ENCODE measurements around the gene LCN2. TPM values are rescaled to one million over a fixed set of nuclear protein-coding genes. Genes with fewer than 3 reads are reported as not detected.
"Not testable (repeated sequence)": the region's sequence is repeated elsewhere in the genome, so short reads cannot be mapped to it uniquely, and the experiment has no call there.

LCN2 gene
- total RNA-seq, 2 experiments from 2014 or later: not detected

- POLR2A ChIA-PET: not testable (repeated sequence)
- peaks cover 19% of the 10 kb centered on the region for H3K4me1 Mint-ChIP-seq
- CTCF ChIA-PET: interaction anchor here (0.6 kb wide), 1 partner anchor 19 kb away, joined by 4 read pairs; no protein-coding TSS in a partner anchor
Measured at GRCh38 chr9:128130651-128131050, 18.6 kb upstream of the LCN2 start.

GRCh38 chr9:128131346-128131745, 17.9 kb upstream of the LCN2 start:
- H3K27ac Mint-ChIP-seq; CTCF ChIA-PET; POLR2A ChIA-PET; DNase-seq; intact Hi-C loops (cut with DNase I, micrococcal nuclease); ATAC-seq; H3K36me3 Mint-ChIP-seq (ENCODE audit: low read depth); H3K4me3 Mint-ChIP-seq; H3K9me3 Mint-ChIP-seq (ENCODE audit: low read depth); H3K27me3 Mint-ChIP-seq: not testable (repeated sequence)
- peaks cover 12% of the 10 kb centered on the region for H3K4me1 Mint-ChIP-seq

More at GRCh38 chr9:128130651-128131050, 18.6 kb upstream of the LCN2 start:
- intact Hi-C loops (cut with DNase I, micrococcal nuclease); H3K27ac Mint-ChIP-seq; H3K36me3 Mint-ChIP-seq (ENCODE audit: low read depth); H3K27me3 Mint-ChIP-seq; H3K4me3 Mint-ChIP-seq; ATAC-seq; DNase-seq; H3K9me3 Mint-ChIP-seq (ENCODE audit: low read depth): not testable (repeated sequence)

GRCh38 chr9:128132139-128132538, 17.1 kb upstream of the LCN2 start:
- H3K4me3 Mint-ChIP-seq; H3K36me3 Mint-ChIP-seq (ENCODE audit: low read depth); H3K27ac Mint-ChIP-seq; H3K27me3 Mint-ChIP-seq; DNase-seq; H3K9me3 Mint-ChIP-seq (ENCODE audit: low read depth); intact Hi-C loops (cut with DNase I, micrococcal nuclease); POLR2A ChIA-PET; ATAC-seq: not testable (repeated sequence)
- H3K4me1 Mint-ChIP-seq: peaks cover 11% of the 10 kb centered on the region
- CTCF ChIA-PET: interaction anchor here (0.6 to 1.6 kb wide), 2 partner anchors 15 to 428 kb away, joined by 3 to 6 read pairs; no protein-coding TSS in a partner anchor

- H3K4me3 Mint-ChIP-seq; H3K4me1 Mint-ChIP-seq; ATAC-seq; DNase-seq; H3K27me3 Mint-ChIP-seq; CTCF ChIA-PET; H3K9me3 Mint-ChIP-seq (ENCODE audit: low read depth); intact Hi-C loops (cut with DNase I, micrococcal nuclease); H3K36me3 Mint-ChIP-seq (ENCODE audit: low read depth); H3K27ac Mint-ChIP-seq; POLR2A ChIA-PET: not testable (repeated sequence)
Measured at GRCh38 chr9:128135561-128135960, 13.7 kb upstream of the LCN2 start.

- no peak overlapping the region for H3K27ac Mint-ChIP-seq
- intact Hi-C loops (cut with DNase I, micrococcal nuclease): no loop called here
- H3K27me3 Mint-ChIP-seq: no peaks in the 10 kb centered on the region
- H3K36me3 Mint-ChIP-seq (ENCODE audit: low read depth): no peaks in the 10 kb centered on the region
- ChIA-PET POLR2A (interaction anchor here (0.6 kb wide), 1 partner anchor 811 kb away, joined by 7 read pairs; no protein-coding TSS in a partner anchor), CTCF (interaction anchor here (1.2 kb wide), 1 partner anchor 11 kb away, joined by 3 read pairs; no protein-coding TSS in a partner anchor)
- H3K9me3 Mint-ChIP-seq (ENCODE audit: low read depth): no peaks in the 10 kb centered on the region
- DNase-seq (no peak), ATAC-seq (no peak)
- no peak overlapping the region for H3K4me3 Mint-ChIP-seq
- peaks cover 5% of the 10 kb centered on the region for H3K4me1 Mint-ChIP-seq
Measured at GRCh38 chr9:128136816-128137793, 12.1 kb upstream of the LCN2 start.

GRCh38 chr9:128138001-128138400, 11.3 kb upstream of the LCN2 start:
- Mint-ChIP-seq H3K36me3 (ENCODE audit: low read depth) (no peaks in the 10 kb centered on the region), H3K9me3 (ENCODE audit: low read depth) (no peaks in the 10 kb centered on the region), H3K4me1 (peaks cover 8% of the 10 kb centered on the region), H3K27ac (no peak overlapping the region), H3K27me3 (no peaks in the 10 kb centered on the region), H3K4me3 (no peak overlapping the region)
- intact Hi-C loops (cut with DNase I, micrococcal nuclease): no loop called here
- POLR2A ChIA-PET: no interaction called here
- ATAC-seq: no peak
- CTCF ChIA-PET: no interaction called here
- no peak for DNase-seq

- Mint-ChIP-seq H3K9me3 (ENCODE audit: low read depth) (no peaks in the 10 kb centered on the region), H3K27me3 (no peaks in the 10 kb centered on the region), H3K36me3 (ENCODE audit: low read depth) (no peaks in the 10 kb centered on the region), H3K4me3 (no peak overlapping the region), H3K4me1 (peaks cover 10% of the 10 kb centered on the region), H3K27ac (no peak overlapping the region)
- no peak for DNase-seq
- ATAC-seq: no peak
- intact Hi-C loops (cut with DNase I, micrococcal nuclease): no loop called here
- CTCF ChIA-PET: no interaction called here
- POLR2A ChIA-PET: no interaction called here
Measured at GRCh38 chr9:128139621-128140020, 9.6 kb upstream of the LCN2 start.

GRCh38 chr9:128141604-128142003, 7.6 kb upstream of the LCN2 start:
- Mint-ChIP-seq H3K9me3 (ENCODE audit: low read depth) (no peaks in the 10 kb centered on the region), H3K27me3 (no peaks in the 10 kb centered on the region), H3K27ac (no peak overlapping the region), H3K36me3 (ENCODE audit: low read depth) (no peaks in the 10 kb centered on the region), H3K4me1 (peaks cover 9% of the 10 kb centered on the region), H3K4me3 (no peak overlapping the region)
- ATAC-seq: no peak
- intact Hi-C loops (cut with DNase I, micrococcal nuclease): no loop called here
- ChIA-PET POLR2A (no interaction called here), CTCF (interaction anchor here (0.6 to 2.4 kb wide), 2 partner anchors 9 to 17 kb away, joined by 3 to 6 read pairs; no protein-coding TSS in a partner anchor)
- no peak for DNase-seq

- ChIA-PET CTCF (interaction anchor here (0.6 to 2.4 kb wide), 3 partner anchors 9 to 25 kb away, joined by 3 to 6 read pairs (median 3); no protein-coding TSS in a partner anchor), POLR2A (no interaction called here)
- Mint-ChIP-seq H3K27ac (peak overlapping the region; percentile 75), H3K4me1 (peaks cover 9% of the 10 kb centered on the region), H3K4me3 (no peak overlapping the region), H3K36me3 (ENCODE audit: low read depth) (no peaks in the 10 kb centered on the region), H3K9me3 (ENCODE audit: low read depth) (no peaks in the 10 kb centered on the region), H3K27me3 (no peaks in the 10 kb centered on the region)
- DNase-seq (peak; percentile 20), ATAC-seq (peak; percentile 74)
- intact Hi-C loops (cut with DNase I, micrococcal nuclease): no loop called here
Measured at GRCh38 chr9:128142061-128142460, 7.2 kb upstream of the LCN2 start.

- ATAC-seq: no peak
- Mint-ChIP-seq H3K4me3 (no peak overlapping the region), H3K9me3 (ENCODE audit: low read depth) (no peaks in the 10 kb centered on the region), H3K27me3 (no peaks in the 10 kb centered on the region), H3K36me3 (ENCODE audit: low read depth) (no peaks in the 10 kb centered on the region), H3K27ac (no peak overlapping the region), H3K4me1 (peaks cover 9% of the 10 kb centered on the region)
- no peak for DNase-seq
- CTCF ChIA-PET: interaction anchor here (0.6 to 2.4 kb wide), 2 partner anchors 18 to 25 kb away, joined by 3 to 6 read pairs; no protein-coding TSS in a partner anchor
- intact Hi-C loops (cut with DNase I, micrococcal nuclease): no loop called here
- POLR2A ChIA-PET: no interaction called here
Measured at GRCh38 chr9:128142596-128142995, 6.7 kb upstream of the LCN2 start.

- Mint-ChIP-seq H3K27me3 (no peaks in the 10 kb centered on the region), H3K36me3 (ENCODE audit: low read depth) (no peaks in the 10 kb centered on the region), H3K27ac (no peak overlapping the region), H3K9me3 (ENCODE audit: low read depth) (no peaks in the 10 kb centered on the region), H3K4me1 (peaks cover 9% of the 10 kb centered on the region), H3K4me3 (no peak overlapping the region)
- POLR2A ChIA-PET: interaction anchor here (0.5 kb wide), 1 partner anchor 158 kb away, joined by 3 read pairs; no protein-coding TSS in a partner anchor
- CTCF ChIA-PET: interaction anchor here (0.7 to 2.4 kb wide), 2 partner anchors 19 to 91 kb away, joined by 3 to 6 read pairs; no protein-coding TSS in a partner anchor
- ATAC-seq: no peak
- no peak for DNase-seq
- intact Hi-C loops (cut with DNase I, micrococcal nuclease): no loop called here
Measured at GRCh38 chr9:128143525-128144238, 5.6 kb upstream of the LCN2 start.

Measured in activated CD4-positive, alpha-beta T cell treated with anti-CD3 and anti-CD28 coated beads for 36 hours (primary cell).